ENCODE measurements around the gene MYO3B. TPM values are rescaled to one million over a fixed set of nuclear protein-coding genes. Genes with fewer than 3 reads are reported as not detected.

MYO3B gene
- total and polyA plus RNA-seq, 11 donors = 0.09 to 0.19 (median 0.10) TPM; not detected in 8

GRCh38 chr2:170533156-170533555 is 355.2 kb downstream of the MYO3B start:
- Histone ChIP-seq H3K9me3 (no peaks in the 10 kb centered on the region), H3K4me3 (no peak overlapping the region), H3K4me1 (peaks cover 0 to 23% (median 16%) of the 10 kb centered on the region in 12 donors), H3K36me3 (no peaks in the 10 kb centered on the region), H3K27me3 (peaks cover 0 to under 1% (median 0%) of the 10 kb centered on the region in 9 donors), H3K27ac (no peak overlapping the region)
- DNase-seq (no peak), ATAC-seq (no peak)
- WGBS, 4 donors = 84 to 90% (median 89%) methylated on average over 4 of the region's 4 CpGs
- intact Hi-C loops (cut with DNase I) = no loop called here
- TF ChIP-seq CTCF (IDR thresholded peaks at IDR 0.05) = no peak
- TF ChIP-seq POLR2A (IDR thresholded peaks at IDR 0.05) = no peak

GRCh38 chr2:170535552-170535951 is 357.6 kb downstream of the MYO3B start:
- TF ChIP-seq POLR2A (IDR thresholded peaks at IDR 0.05) (no peak), CTCF (IDR thresholded peaks at IDR 0.05) (no peak)
- WGBS, 4 donors = 88 to 96% (median 95%) methylated on average over 4 of the region's 4 CpGs
- Histone ChIP-seq H3K4me1 (peaks cover 0 to 7% (median 5%) of the 10 kb centered on the region in 12 donors), H3K27me3 (peaks cover 0 to 3% (median 0%) of the 10 kb centered on the region in 9 donors), H3K9me3 (no peaks in the 10 kb centered on the region), H3K4me3 (no peak overlapping the region), H3K36me3 (no peaks in the 10 kb centered on the region), H3K27ac (no peak overlapping the region)
- intact Hi-C loops (cut with DNase I) = no loop called here
- ATAC-seq (no peak), DNase-seq (no peak)

- no peaks in the 10 kb centered on the region for H3K4me1 ChIP-seq
- no peak overlapping the region for H3K27ac ChIP-seq
- no peak overlapping the region for H3K4me3 ChIP-seq
- H3K36me3 ChIP-seq = no peaks in the 10 kb centered on the region
- intact Hi-C loops (cut with DNase I) = no loop called here
- no peak for TF ChIP-seq CTCF (IDR thresholded peaks at IDR 0.05)
- TF ChIP-seq POLR2A (IDR thresholded peaks at IDR 0.05) = no peak
- DNase-seq (no peak), ATAC-seq (no peak)
- H3K9me3 ChIP-seq = peaks cover 0 to 19% (median 7%) of the 10 kb centered on the region in 12 donors
- 94 to 98% (median 97%) methylated on average over 3 of the region's 3 CpGs for WGBS, 4 donors
- no peaks in the 10 kb centered on the region for H3K27me3 ChIP-seq
Observed at GRCh38 chr2:170544817-170545216, 366.9 kb downstream of the MYO3B start.

- intact Hi-C loops (cut with DNase I) = no loop called here
- DNase-seq (no peak), ATAC-seq (no peak)
- 54 to 67% (median 61%) methylated on average over 2 of the region's 2 CpGs for WGBS, 4 donors
- no peak for TF ChIP-seq POLR2A (IDR thresholded peaks at IDR 0.05)
- TF ChIP-seq CTCF (IDR thresholded peaks at IDR 0.05) = no peak
- no peak overlapping the region for H3K4me3 ChIP-seq
- H3K27ac ChIP-seq = no peak overlapping the region
- no peaks in the 10 kb centered on the region for H3K36me3 ChIP-seq
- H3K27me3 ChIP-seq = no peaks in the 10 kb centered on the region
- H3K4me1 ChIP-seq = no peaks in the 10 kb centered on the region
- H3K9me3 ChIP-seq = peaks cover 0 to 33% (median 13%) of the 10 kb centered on the region in 12 donors
Observed at GRCh38 chr2:170548304-170548703, 370.4 kb downstream of the MYO3B start.
